Loucy (cell line): ENCODE measurements around the gene MYMX.

Source experiments
- H2AFZ ChIP-seq: fragments of 200-600 bp; sonication (generic); 2 replicates; pipeline ENCODE4 v1.6.0; 2016; ENCODE audit warnings: antibody characterized with exemption, mild to moderate bottlenecking, low read length, moderate library complexity
- H3F3A ChIP-seq: fragments of 200-600 bp; 2 replicates; pipeline ENCODE4 v1.6.0; 2016; ENCODE audit warnings: antibody characterized with exemption, low read depth, mild to moderate bottlenecking
- H3K27me3 ChIP-seq: fragments of 200-600 bp; sonication (generic); 2 replicates; pipeline ENCODE4 v1.6.1; 2014; ENCODE audit warnings: low read length, mild to moderate bottlenecking; ENCODE audit not compliant: insufficient read depth, poor library complexity, severe bottlenecking
- H3K36me3 ChIP-seq: fragments of 200-600 bp; sonication (generic); 2 replicates; pipeline ENCODE4 v1.6.1; 2016; ENCODE audit warnings: low read length; ENCODE audit not compliant: insufficient read depth
- H3K4me1 ChIP-seq: fragments of 200-600 bp; sonication (generic); 2 replicates; pipeline ENCODE4 v1.5.1; 2014; ENCODE audit warnings: low read length, mild to moderate bottlenecking; ENCODE audit not compliant: insufficient read depth, poor library complexity, severe bottlenecking
- H3K4me2 ChIP-seq: fragments of 200-600 bp; sonication (generic); 2 replicates; pipeline ENCODE4 v1.6.0; 2014; ENCODE audit warnings: antibody characterized with exemption, low read length, low read depth, mild to moderate bottlenecking; ENCODE audit not compliant: poor library complexity, severe bottlenecking
- H3K4me3 ChIP-seq: fragments of 200-600 bp; sonication (generic); 2 replicates; pipeline ENCODE4 v1.5.1; 2014; ENCODE audit warnings: low read length, mild to moderate bottlenecking, mixed read lengths; ENCODE audit not compliant: poor library complexity, severe bottlenecking
- H3K79me2 ChIP-seq: fragments of 200-600 bp; sonication (generic); 2 replicates; pipeline ENCODE4 v1.6.1; 2014; ENCODE audit warnings: low read length; ENCODE audit not compliant: insufficient read depth
- H3K9ac ChIP-seq: fragments of 200-600 bp; sonication (generic); 2 replicates; pipeline ENCODE4 v1.6.0; 2014; ENCODE audit warnings: mild to moderate bottlenecking, low read depth, low read length, moderate library complexity; ENCODE audit not compliant: poor library complexity, severe bottlenecking
- H3K9me2 ChIP-seq: fragments of 200-600 bp; sonication (generic); replicated peaks from 2 replicates; pipeline ENCODE4 v1.6.1; 2016; ENCODE audit warnings: low read depth, low read length, mixed read lengths
- H3K9me3 ChIP-seq: fragments of 200-600 bp; sonication (generic); 2 replicates; pipeline ENCODE4 v1.6.1; 2014; ENCODE audit warnings: mild to moderate bottlenecking, antibody characterized with exemption, low read length, low read depth; ENCODE audit not compliant: insufficient read depth
- H4K20me1 ChIP-seq: fragments of 200-600 bp; sonication (generic); 2 replicates; pipeline ENCODE4 v1.6.0; 2014; ENCODE audit warnings: antibody characterized with exemption, low read length, mild to moderate bottlenecking; ENCODE audit not compliant: insufficient read depth, poor library complexity, severe bottlenecking
- CTCF ChIP-seq: fragments of 200-600 bp; sonication (generic); conservative IDR thresholded peaks from 2 replicates; pipeline ENCODE4 v1.5.1; 2014; ENCODE audit warnings: mild to moderate bottlenecking, antibody characterized with exemption, low read length
- EZH2phosphoT487 ChIP-seq: fragments of 200-600 bp; IDR thresholded peaks from 2 replicates; pipeline ENCODE4 v1.6.1; 2018; ENCODE audit warnings: antibody characterized with exemption, mild to moderate bottlenecking, moderate library complexity, borderline replicate concordance

MYMX gene

GRCh38 chr6:44253307-44254101 is 36.8 kb downstream of the MYMX start:
- Histone ChIP-seq H3K9ac (no peak overlapping the region), H3K4me1 (peaks cover 40% of the 10 kb centered on the region), H3K79me2 (peaks cover 68% of the 10 kb centered on the region), H3K9me2 (no peaks in the 10 kb centered on the region), H3K4me3 (no peak overlapping the region), H3K36me3 (peaks cover 72% of the 10 kb centered on the region), H3K4me2 (no peak overlapping the region), H3K27me3 (no peaks in the 10 kb centered on the region), H2AFZ (no peak overlapping the region), H4K20me1 (peaks cover 70% of the 10 kb centered on the region), H3F3A (peaks cover 22% of the 10 kb centered on the region), H3K9me3 (no peaks in the 10 kb centered on the region)
- TF ChIP-seq CTCF = peak; percentile 69
- TF ChIP-seq EZH2phosphoT487 = no peak

DNA sequence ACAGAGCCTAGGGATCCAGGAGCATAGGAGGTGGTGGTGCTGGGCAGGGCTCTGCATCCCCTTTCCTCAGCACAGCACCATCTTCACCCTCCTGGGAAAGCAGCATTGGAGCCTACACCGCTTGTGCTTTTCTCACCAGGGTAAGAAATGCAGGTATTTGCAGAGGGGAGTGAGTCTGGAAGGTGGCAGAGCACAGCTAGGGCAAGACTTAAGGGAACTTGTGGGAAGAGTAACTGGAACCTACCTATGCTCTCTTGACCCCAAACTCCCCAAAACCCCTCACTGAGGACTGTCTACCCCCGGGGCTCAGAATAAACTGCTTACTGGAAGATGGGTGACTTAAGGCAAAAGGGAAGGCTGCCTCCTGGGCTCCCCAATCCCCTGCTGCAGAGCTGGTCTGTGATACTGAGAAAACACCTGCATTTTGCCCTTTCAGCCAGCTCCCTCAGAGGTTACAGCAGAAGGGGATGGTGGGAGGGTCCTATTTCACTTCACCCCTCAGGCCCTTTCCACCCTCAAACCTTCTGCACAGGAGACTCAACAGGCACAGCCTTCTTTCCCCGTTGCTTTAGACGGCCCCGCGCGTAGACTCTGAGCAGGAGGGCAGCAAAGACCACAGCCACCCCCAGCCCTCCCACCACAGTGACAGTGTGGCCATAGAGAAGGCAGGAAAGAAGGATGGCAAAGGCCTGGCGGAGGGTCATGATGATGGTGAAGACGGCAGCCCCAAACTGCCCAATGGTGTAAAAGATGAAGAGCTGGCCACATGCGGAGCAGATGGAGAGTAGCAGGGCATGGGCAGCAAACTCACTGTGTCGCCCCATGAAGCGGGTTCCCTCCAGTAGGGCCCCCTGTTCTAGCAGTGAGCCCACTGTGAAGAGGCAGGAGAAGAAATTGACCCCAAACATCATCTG is 37.7 kb downstream of the MYMX start:
- H3F3A ChIP-seq = peaks cover 22% of the 10 kb centered on the region
- peaks cover 67% of the 10 kb centered on the region for H3K36me3 ChIP-seq
- no peaks in the 10 kb centered on the region for H3K9me3 ChIP-seq
- H3K79me2 ChIP-seq = peaks cover 58% of the 10 kb centered on the region
- H3K9ac ChIP-seq = no peak overlapping the region
- H3K4me2 ChIP-seq = peak overlapping the region; percentile 9
- no peak for TF ChIP-seq CTCF
- TF ChIP-seq EZH2phosphoT487 = no peak
- no peaks in the 10 kb centered on the region for H3K9me2 ChIP-seq
- H3K27me3 ChIP-seq = no peaks in the 10 kb centered on the region
- peaks cover 61% of the 10 kb centered on the region for H4K20me1 ChIP-seq
- no peak overlapping the region for H3K4me3 ChIP-seq
- peaks cover 31% of the 10 kb centered on the region for H3K4me1 ChIP-seq
- H2AFZ ChIP-seq = no peak overlapping the region

GRCh38 chr6:44255105-44255808 is 38.5 kb downstream of the MYMX start:
- Histone ChIP-seq H3K27me3 (no peaks in the 10 kb centered on the region), H4K20me1 (peaks cover 53% of the 10 kb centered on the region), H3F3A (peaks cover 22% of the 10 kb centered on the region), H3K79me2 (peaks cover 50% of the 10 kb centered on the region), H3K36me3 (peaks cover 59% of the 10 kb centered on the region), H3K4me1 (peaks cover 23% of the 10 kb centered on the region), H3K4me2 (peak overlapping the region; percentile 94), H2AFZ (no peak overlapping the region), H3K9ac (peak overlapping the region; percentile 70), H3K4me3 (peak overlapping the region; percentile 77), H3K9me3 (no peaks in the 10 kb centered on the region), H3K9me2 (no peaks in the 10 kb centered on the region)
- TF ChIP-seq CTCF (no peak), EZH2phosphoT487 (no peak)
